ENCODE results near the gene LSAMP.
A peak's percentile ranks its signal among the peaks of the same experiment; 100 is the strongest.
"Not testable (repeated sequence)": the region's sequence is repeated elsewhere in the genome, so short reads cannot be mapped to it uniquely, and the experiment has no call there.

Gene LSAMP

DNA sequence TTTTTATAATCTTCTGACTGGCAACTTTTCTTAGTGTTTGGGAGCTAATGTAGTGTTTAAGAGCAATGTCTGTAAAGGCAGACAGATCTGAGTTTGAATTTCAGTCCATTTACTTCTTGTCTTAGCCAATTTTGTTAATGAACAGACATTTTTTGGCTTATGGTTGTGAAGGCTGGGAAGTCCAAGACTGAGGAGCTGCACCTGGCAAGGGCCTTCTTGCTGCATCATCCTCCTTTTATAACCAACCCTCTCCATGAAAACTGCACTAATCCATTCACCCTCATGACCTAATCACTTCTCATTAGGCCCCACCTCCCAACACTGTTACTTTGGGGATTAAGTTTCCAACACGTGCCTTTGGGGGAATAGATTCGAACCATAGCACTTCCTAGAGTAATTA, 657.5 kb downstream of the LSAMP start:
- Mint-ChIP-seq H3K9me3 (no peaks in the 10 kb centered on the region), H3K4me3 (no peak overlapping the region), H3K27ac (no peak overlapping the region), H3K27me3 (no peaks in the 10 kb centered on the region), H3K4me1 (ENCODE audit: low read depth in 2 of 2) (peaks cover 19 to 21% of the 10 kb centered on the region in 2 donors), H3K36me3 (ENCODE audit: insufficient read depth) (peaks cover 6% of the 10 kb centered on the region)
- DNase-seq (no peak), ATAC-seq (replicated peaks) (no peak)

DNA sequence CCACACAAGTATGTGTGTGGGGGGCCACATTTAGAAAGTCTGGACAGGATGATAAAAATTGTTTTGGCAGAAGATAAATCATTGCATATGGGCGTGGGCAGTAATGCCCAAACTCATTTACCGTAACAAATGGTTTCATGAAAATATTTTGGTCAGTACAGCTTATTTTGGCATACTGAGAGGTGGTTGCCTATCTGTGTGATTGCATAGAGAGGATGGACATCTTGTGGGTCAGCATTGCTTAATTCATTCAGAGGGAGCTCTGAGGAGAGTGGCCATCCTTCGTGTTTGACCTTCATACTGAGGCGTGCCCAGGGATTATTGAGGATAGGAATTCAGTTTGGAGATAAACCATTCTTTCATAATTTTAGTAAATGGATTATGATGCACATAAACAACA, 659.5 kb downstream of the LSAMP start:
- Mint-ChIP-seq H3K36me3 (ENCODE audit: insufficient read depth) (peaks cover 6% of the 10 kb centered on the region), H3K9me3 (no peaks in the 10 kb centered on the region), H3K27me3 (no peaks in the 10 kb centered on the region), H3K27ac (no peak overlapping the region), H3K4me1 (ENCODE audit: low read depth in 2 of 2) (peaks cover 9 to 11% of the 10 kb centered on the region in 2 donors), H3K4me3 (no peak overlapping the region)
- DNase-seq (no peak), ATAC-seq (replicated peaks) (no peak)

DNA sequence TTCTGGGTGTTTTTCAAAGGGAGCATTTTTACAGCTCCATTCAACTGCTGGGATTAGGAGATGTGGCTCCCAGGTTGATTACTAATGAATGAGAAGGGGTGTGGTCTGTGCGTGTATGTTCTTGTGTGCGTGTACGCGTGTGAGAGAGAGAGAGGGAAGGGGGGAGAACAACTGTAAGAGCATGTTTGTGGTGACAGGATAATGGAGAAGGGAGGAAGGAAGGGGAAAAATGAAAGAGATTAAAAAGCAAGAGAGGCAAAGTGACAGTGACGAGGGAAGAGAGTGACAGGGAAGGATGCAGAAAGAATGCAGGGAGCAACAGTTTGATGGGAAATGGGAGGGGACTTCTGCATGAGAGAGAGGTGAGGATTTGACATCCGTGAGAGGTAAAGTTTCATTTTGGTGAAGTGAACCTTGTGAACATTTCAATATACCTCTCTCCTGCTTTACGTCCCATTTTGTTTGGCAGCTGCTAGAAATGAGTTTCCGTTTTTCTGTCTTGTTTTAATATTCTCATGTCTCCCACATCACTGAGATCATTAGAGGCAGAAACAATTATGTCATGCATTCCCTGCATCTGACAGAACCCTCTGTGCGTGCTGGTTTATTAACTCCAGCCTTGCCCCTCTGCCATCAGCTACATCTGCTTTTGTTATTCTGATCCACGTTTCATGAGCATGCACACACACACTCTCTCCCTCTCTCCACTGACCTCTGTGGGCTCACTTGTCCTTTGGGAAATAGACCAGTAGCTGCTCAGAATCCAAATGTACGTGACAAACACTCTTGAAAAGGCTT, 660.3 kb downstream of the LSAMP start:
- peak overlapping the region; percentile 89 to 94 for H3K27ac Mint-ChIP-seq
- no peaks in the 10 kb centered on the region for H3K27me3 Mint-ChIP-seq
- H3K9me3 Mint-ChIP-seq, result no peaks in the 10 kb centered on the region
- peaks cover 6% of the 10 kb centered on the region for H3K36me3 Mint-ChIP-seq (ENCODE audit: insufficient read depth)
- no peak for DNase-seq
- H3K4me3 Mint-ChIP-seq, result peak overlapping the region; percentile 82
- H3K4me1 Mint-ChIP-seq (ENCODE audit: low read depth in 2 of 2), result peaks cover 9 to 11% of the 10 kb centered on the region in 2 donors
- ATAC-seq (replicated peaks), result no peak

DNA sequence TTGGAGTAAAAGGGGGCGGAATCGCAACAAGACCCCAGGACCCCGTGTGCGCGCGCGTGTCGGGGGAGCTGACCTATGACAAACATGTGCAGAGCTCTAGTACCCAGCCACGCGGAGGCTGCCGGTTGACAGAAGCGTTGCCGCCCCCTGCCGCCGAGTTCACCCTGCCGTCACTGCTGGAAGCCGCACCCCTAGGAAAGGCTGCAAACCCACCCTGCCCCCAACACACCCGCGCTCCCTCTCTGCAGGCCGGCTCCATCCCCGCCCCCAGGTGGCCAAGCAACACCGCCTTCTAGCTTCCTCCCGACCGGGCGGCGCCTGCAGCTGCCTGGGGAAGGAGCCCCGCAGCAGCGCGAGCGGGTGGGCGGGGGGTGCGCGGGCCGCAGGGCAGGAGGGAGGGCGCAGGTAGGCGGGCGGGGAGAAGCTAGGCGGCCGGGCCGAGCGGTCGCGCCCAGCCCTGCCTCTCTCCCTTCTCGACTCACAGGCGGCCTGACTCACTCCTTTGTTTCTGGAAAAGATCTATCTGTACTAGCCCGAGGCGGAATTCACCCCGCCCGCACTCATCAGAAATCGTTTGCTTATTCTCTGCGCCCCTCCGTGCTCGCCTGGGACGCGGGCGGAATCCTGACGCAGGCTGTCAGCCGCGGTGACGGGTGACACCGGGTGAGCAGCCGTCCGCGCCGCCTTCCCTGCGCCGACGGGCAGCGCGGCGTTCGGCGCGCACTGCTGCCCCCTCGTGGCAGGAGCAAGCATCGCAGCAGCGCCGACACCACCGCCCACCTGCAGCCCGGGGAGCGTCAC, 661.1 kb downstream of the LSAMP start:
- no peaks in the 10 kb centered on the region for H3K9me3 Mint-ChIP-seq
- no peaks in the 10 kb centered on the region for H3K27me3 Mint-ChIP-seq

DNA sequence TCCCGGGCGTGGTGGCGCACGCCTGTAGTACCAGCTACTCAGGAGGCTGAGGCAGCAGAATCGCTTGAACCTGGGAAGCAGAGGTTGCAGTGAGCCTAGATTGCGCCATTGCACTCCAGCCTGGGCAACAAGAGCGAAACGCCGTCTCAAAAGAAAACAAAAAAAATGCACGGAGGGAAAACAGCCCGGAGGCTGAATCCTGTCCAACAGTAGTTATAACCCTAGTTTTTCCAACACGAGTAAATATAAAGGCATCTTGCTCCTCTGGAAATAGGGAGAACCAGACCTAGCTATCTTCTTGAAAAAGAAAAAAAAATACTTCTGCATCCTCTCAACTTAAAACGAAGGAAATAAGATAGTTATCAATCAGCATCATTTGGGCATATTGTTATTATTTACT, 661.9 kb downstream of the LSAMP start:
- H3K36me3 Mint-ChIP-seq (ENCODE audit: insufficient read depth); DNase-seq; ATAC-seq (replicated peaks); H3K27me3 Mint-ChIP-seq; H3K9me3 Mint-ChIP-seq: not testable (repeated sequence)
- H3K4me1 Mint-ChIP-seq (ENCODE audit: low read depth in 2 of 2), result peaks cover 9 to 11% of the 10 kb centered on the region in 2 donors
- H3K4me3 Mint-ChIP-seq, result peak overlapping the region; percentile 82
- peak overlapping the region; percentile 89 to 94 for H3K27ac Mint-ChIP-seq

More for the DNA sequence above, 661.1 kb downstream of the LSAMP start:
- peak overlapping the region; percentile 89 to 94 for H3K27ac Mint-ChIP-seq
- DNase-seq (peak; percentile 90 to 91 (median 91)), ATAC-seq (replicated peaks) (peak; percentile 84)
- peaks cover 6% of the 10 kb centered on the region for H3K36me3 Mint-ChIP-seq (ENCODE audit: insufficient read depth)
- H3K4me1 Mint-ChIP-seq (ENCODE audit: low read depth in 2 of 2), result peaks cover 9 to 11% of the 10 kb centered on the region in 2 donors
- peak overlapping the region; percentile 82 for H3K4me3 Mint-ChIP-seq

DNA sequence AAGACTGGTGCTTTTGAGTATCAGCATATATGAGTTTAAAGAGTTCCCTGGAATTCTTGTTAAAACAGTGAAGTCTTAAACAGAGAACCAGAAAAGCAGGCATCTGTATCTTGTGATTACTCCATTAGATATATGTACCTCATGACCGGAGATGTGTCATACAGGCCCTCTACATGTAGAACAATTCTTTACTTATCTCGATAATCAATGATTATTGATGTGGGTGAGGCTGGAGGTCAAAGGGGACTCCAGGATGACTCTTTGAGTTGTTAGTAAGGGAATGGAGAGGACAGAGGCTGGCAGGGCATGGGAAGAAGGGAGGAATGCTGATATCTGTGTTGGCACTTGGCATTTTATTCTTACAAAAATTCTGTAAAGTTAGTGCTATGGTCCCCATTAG, 666.3 kb downstream of the LSAMP start:
- Mint-ChIP-seq H3K9me3 (no peaks in the 10 kb centered on the region), H3K27me3 (no peaks in the 10 kb centered on the region), H3K36me3 (ENCODE audit: insufficient read depth) (no peaks in the 10 kb centered on the region), H3K4me3 (no peak overlapping the region), H3K27ac (no peak overlapping the region), H3K4me1 (ENCODE audit: low read depth in 2 of 2) (no peaks in the 10 kb centered on the region)
- no peak for ATAC-seq (replicated peaks)
- no peak for DNase-seq

DNA sequence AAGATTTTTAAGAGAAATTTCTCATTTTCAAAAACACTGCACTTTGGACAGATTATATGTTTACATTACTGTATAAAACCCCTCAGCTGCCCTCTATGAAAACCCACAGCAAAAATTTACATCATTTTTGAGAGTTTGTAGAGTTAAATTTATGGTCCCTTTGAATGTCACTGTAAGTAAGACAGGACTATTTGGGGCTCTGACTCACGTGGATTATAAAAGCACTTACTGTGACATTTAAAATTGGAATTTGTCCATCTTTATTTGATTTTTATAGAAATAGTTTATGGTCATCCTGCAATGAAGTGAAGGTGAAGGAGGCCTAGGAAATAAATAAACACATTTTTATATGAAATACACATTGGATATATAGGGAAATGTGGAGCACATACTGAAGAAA, 672.3 kb downstream of the LSAMP start:
- no peak overlapping the region for H3K4me3 Mint-ChIP-seq
- H3K27ac Mint-ChIP-seq, result no peak overlapping the region
- ATAC-seq (replicated peaks), result no peak

DNA sequence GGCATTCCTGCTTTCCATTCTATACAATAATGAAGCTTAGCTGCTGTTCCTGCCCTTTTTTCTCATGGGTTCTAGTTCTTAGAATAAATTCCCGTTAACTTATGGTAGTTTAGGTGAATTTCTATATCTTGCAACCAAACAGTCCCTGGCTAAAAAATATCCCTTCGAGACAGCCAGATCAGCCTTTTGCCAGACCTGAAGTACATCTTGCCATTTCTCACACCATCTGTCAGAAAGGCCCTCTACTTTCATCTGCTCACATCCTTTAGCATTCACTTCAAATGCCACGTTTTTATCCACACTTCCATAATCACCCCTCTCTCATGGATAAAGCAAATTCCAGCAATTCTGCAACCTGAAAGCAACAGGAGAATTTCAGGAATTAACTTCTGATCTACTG, 676.6 kb downstream of the LSAMP start:
- H3K36me3 Mint-ChIP-seq (ENCODE audit: insufficient read depth), result no peaks in the 10 kb centered on the region
- no peaks in the 10 kb centered on the region for H3K9me3 Mint-ChIP-seq
- ATAC-seq (replicated peaks), result no peak
- H3K4me1 Mint-ChIP-seq (ENCODE audit: low read depth in 2 of 2), result no peaks in the 10 kb centered on the region
- H3K4me3 Mint-ChIP-seq, result no peak overlapping the region
- DNase-seq, result no peak
- peaks cover 0 to 6% of the 10 kb centered on the region in 2 donors for H3K27me3 Mint-ChIP-seq
- no peak overlapping the region for H3K27ac Mint-ChIP-seq

More for the DNA sequence above, 672.3 kb downstream of the LSAMP start:
- H3K4me1 Mint-ChIP-seq (ENCODE audit: low read depth in 2 of 2), result no peaks in the 10 kb centered on the region
- no peaks in the 10 kb centered on the region for H3K27me3 Mint-ChIP-seq
- DNase-seq, result no peak
- H3K36me3 Mint-ChIP-seq (ENCODE audit: insufficient read depth), result no peaks in the 10 kb centered on the region
- H3K9me3 Mint-ChIP-seq, result no peaks in the 10 kb centered on the region

DNA sequence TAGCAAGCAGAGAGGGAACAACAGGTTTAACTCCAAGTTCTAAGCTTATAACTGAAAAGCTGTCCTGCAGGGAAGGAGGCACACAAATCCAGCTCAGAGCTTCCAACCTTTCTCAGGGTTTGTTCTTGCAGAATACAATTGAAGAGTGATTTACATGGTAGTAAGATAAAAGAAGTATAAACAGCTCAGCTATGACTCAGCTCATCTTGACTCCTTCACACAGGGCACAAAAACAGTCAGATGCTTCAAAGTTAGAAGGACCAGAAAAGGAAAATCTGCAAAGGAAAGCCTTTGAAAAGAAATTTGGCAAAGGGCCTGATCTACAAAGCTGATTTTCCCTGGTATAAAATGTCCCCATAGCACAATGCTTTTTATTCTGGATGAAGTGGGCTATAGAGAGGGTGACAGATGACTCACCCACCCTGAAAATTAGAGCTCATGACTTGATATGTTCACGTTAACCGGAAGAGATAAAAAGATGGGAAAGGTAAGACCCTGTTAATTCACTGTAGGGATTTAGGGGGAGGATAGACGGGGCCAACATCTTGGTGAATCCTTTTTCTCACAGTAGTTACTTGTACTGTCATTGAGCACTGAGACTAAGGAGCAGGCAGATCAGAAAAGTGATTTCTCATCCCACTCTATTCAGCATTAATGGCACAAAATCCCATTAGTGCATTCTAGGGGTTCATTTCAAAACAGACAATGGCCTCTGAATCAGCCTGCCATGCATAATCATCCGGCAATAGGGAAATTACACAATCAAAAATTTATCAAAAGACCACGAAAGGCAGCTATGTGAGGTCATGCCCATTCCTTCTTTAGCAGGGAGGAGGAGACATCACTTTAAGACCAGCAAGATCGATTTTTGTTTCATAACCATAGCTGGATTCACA, 678.5 kb downstream of the LSAMP start:
- Mint-ChIP-seq H3K4me3 (no peak overlapping the region), H3K27ac (no peak overlapping the region), H3K36me3 (ENCODE audit: insufficient read depth) (no peaks in the 10 kb centered on the region), H3K4me1 (ENCODE audit: low read depth in 2 of 2) (no peaks in the 10 kb centered on the region), H3K27me3 (peaks cover 0 to 6% of the 10 kb centered on the region in 2 donors), H3K9me3 (no peaks in the 10 kb centered on the region)
- ATAC-seq (replicated peaks) (no peak), DNase-seq (no peak)

DNA sequence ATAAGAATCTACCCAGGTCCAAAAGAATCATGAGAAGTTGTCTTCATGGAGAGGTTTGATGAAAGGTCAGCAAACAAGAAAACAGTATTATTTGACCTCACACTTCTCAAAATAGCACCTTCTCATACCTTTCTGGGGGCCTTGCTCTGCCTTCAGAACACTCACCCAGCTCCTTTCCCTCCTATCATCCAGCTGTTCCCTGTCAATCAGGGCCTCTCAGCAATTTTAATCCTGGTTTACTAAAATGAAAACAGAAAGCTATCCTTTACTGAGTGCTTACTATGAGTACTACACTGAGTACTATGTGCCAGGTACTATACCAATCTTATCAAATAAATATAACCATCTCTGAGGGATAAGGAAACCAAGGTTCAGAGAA, 683.4 kb downstream of the LSAMP start:
- no peaks in the 10 kb centered on the region for H3K9me3 Mint-ChIP-seq
- DNase-seq, result no peak
- H3K27ac Mint-ChIP-seq, result no peak overlapping the region
- H3K4me1 Mint-ChIP-seq (ENCODE audit: low read depth in 2 of 2), result no peaks in the 10 kb centered on the region
- no peak for ATAC-seq (replicated peaks)
- H3K27me3 Mint-ChIP-seq, result peaks cover 13 to 14% of the 10 kb centered on the region in 2 donors
- H3K4me3 Mint-ChIP-seq, result no peak overlapping the region
- H3K36me3 Mint-ChIP-seq (ENCODE audit: insufficient read depth), result no peaks in the 10 kb centered on the region

DNA sequence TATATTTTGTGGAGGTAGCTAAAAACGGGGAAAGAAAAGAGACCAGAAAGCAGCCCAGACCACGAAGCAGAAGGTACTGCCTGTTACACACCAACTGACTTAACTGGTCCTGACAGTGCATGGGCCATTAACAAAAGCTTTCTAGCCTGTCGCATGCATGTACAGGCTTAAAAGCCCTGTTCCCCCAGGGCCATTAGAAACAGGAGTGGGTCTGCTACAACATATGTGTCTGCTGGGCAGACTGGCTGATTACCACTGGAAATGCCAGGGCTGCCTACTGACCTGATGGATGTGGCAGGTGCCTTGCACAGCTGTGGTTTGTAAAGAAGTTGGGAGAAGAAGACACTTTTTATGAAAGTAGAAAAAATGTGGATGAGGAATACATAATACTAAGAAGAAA, 684.6 kb downstream of the LSAMP start:
- no peaks in the 10 kb centered on the region for H3K36me3 Mint-ChIP-seq (ENCODE audit: insufficient read depth)
- no peak overlapping the region for H3K27ac Mint-ChIP-seq
- peaks cover 8 to 13% of the 10 kb centered on the region in 2 donors for H3K27me3 Mint-ChIP-seq
- H3K4me1 Mint-ChIP-seq (ENCODE audit: low read depth in 2 of 2), result no peaks in the 10 kb centered on the region
- ATAC-seq (replicated peaks) (no peak), DNase-seq (no peak)
- H3K4me3 Mint-ChIP-seq, result no peak overlapping the region
- H3K9me3 Mint-ChIP-seq, result no peaks in the 10 kb centered on the region

DNA sequence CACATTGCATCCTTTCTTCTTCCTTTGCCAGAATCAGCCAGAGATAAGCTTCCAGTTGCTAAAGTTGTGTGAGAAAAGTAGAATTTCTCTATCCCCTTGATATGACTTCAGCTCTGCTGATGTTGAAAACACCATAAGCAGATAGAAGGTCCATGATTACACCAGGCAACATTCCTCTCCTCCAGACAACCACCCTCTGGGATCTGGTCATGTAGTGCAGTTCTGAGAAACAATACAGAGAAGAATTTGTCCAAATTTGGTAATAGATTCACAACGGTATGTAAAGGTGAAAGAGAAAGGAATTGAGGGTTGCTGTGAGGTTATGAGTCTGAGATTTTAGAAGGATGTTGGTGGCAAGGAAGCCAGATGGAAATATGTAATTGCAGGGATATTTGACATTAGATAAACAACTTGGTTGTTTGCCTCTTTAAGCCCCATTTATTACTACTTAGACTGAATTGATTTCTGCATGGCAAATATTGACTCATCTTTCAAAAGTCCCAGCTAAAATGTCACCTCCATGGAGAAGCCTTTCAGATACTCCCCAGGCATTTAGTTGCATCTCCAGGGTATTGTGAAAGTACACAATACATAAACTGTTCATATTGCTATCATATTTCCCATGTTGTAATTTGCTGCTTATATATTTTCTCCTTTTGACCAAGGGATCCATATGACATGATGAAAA, 687.1 kb downstream of the LSAMP start:
- peaks cover 19 to 20% of the 10 kb centered on the region in 2 donors for H3K27me3 Mint-ChIP-seq
- no peaks in the 10 kb centered on the region for H3K36me3 Mint-ChIP-seq (ENCODE audit: insufficient read depth)
- ATAC-seq (replicated peaks) (no peak), DNase-seq (no peak)
- H3K9me3 Mint-ChIP-seq, result no peaks in the 10 kb centered on the region
- no peaks in the 10 kb centered on the region for H3K4me1 Mint-ChIP-seq (ENCODE audit: low read depth in 2 of 2)
- no peak overlapping the region for H3K4me3 Mint-ChIP-seq
- H3K27ac Mint-ChIP-seq, result no peak overlapping the region

DNA sequence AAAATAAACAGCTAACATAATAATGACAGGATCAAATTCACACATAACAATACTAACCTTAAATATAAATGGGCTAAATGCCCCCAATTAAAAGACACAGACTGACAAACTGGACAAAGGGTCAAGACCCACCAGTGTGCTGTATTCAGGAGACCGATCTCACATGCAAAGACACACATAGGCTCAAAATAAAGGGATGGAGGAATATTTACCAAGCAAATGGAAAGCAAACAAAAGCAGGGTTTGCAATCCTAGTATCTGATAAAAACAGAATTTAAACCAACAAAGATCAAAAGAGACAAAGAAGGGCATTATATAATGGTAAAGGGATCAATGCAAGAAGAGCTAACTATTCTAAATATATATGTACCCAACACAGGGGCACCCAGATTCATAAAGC, 692.3 kb downstream of the LSAMP start:
- H3K4me3 Mint-ChIP-seq; H3K9me3 Mint-ChIP-seq; ATAC-seq (replicated peaks); H3K27ac Mint-ChIP-seq; H3K4me1 Mint-ChIP-seq (ENCODE audit: low read depth in 2 of 2); H3K36me3 Mint-ChIP-seq (ENCODE audit: insufficient read depth); DNase-seq: not testable (repeated sequence)
- H3K27me3 Mint-ChIP-seq, result peaks cover 34 to 49% of the 10 kb centered on the region in 2 donors

Data from effector memory CD8-positive, alpha-beta T cell (primary cell).